ENCODE data around the gene PRKCA. TPM values are rescaled to one million over a fixed set of nuclear protein-coding genes. Genes with fewer than 3 reads are reported as not detected.

PRKCA gene
- total and polyA plus RNA-seq, 10 of the 15 experiments (the other 5 are each of a cell fraction or from before 2014, with no cell fraction given): 0.11 to 14.6 (median 0.72) TPM

DNA sequence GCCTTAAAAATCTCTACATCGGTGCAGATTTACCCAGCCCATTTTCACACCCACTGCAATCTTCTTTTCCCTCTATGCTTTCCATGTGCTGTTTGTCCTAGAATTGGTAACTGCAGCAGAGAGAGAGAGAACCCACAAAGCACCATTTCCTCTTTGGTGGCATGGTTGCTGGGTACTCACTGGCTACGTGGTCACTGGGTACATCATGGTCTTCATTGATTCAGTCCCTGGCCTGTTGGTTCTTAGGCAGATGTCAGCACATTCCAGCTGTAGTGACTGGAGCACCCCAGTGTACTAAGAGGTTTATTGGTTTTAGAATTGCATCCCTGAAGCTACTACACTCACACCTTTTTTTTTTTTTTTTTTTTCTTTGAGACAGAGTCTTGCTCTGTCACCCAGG, 376.4 kb downstream of the PRKCA start:
- no peaks in the 10 kb centered on the region for H3K79me2 ChIP-seq (ENCODE audit: control insufficient read depth, insufficient read depth, low read length)
- no peak overlapping the region for H3K4me2 ChIP-seq (ENCODE audit: control insufficient read depth, insufficient read depth)
- ChIA-PET RAD21 (ENCODE audit: unreplicated experiment) (interaction anchor here (0.7 to 2.4 kb wide), 4 partner anchors 13 to 32 kb away, joined by 3 to 26 read pairs (median 3); no protein-coding TSS in a partner anchor), CTCF (interaction anchor here (2.4 kb wide), 1 partner anchor 36 kb away, joined by 7 read pairs; no protein-coding TSS in a partner anchor), SMC1A (ENCODE audit: uncharacterized antibody, unreplicated experiment) (interaction anchor here (0.7 to 1.6 kb wide), 6 partner anchors 21 to 424 kb away, joined by 3 to 15 read pairs (median 4); no protein-coding TSS in a partner anchor), POLR2A (interaction anchor here (0.6 to 0.7 kb wide), 2 partner anchors 211 to 1080 kb away, joined by 4 to 5 read pairs; no protein-coding TSS in a partner anchor)
- no peak overlapping the region for H3K9ac ChIP-seq (ENCODE audit: control insufficient read depth, insufficient read depth, low read length)
- H4K20me1 ChIP-seq (ENCODE audit: control insufficient read depth, insufficient read depth): no peaks in the 10 kb centered on the region; the same call in 1 of the 2 replicates
- H3K9me3 ChIP-seq (replicated peaks; ENCODE audit: control insufficient read depth, insufficient read depth, low read length): no peaks in the 10 kb centered on the region
- ATAC-seq (peak; percentile 63), DNase-seq (ENCODE audit: low read depth, low spot score) (no peak), FAIRE-seq (no peak)
- no peaks in the 10 kb centered on the region for H3K27me3 ChIP-seq (replicated peaks in 1 of 2; ENCODE audit: control insufficient read depth in 2 of 2, insufficient read depth in 2 of 2, low read length in 1 of 2)
- intact Hi-C loops (cut with micrococcal nuclease; ENCODE audit: unreplicated experiment) (loop anchor here (2.0 kb wide), 1 partner anchor 34 kb away; no protein-coding TSS in a partner anchor), in situ Hi-C loops (cut with MboI) (no loop called here)
- peak in 1 of 2 experiments; percentile 31; a peak in 1 of 4 replicates for TF ChIP-seq IKZF2 (IDR thresholded peaks at IDR 0.05)
- no peak for TF ChIP-seq EGR1 (IDR thresholded peaks at IDR 0.05; ENCODE audit: borderline replicate concordance in 1 of 2, low read depth in 2 of 2, low read length in 2 of 2)
- peak; percentile 58; the same call in 1 of the 2 replicates for TF ChIP-seq SPI1 (IDR thresholded peaks at IDR 0.05; ENCODE audit: borderline replicate concordance, insufficient read depth, low read depth, low read length)
- TF ChIP-seq, protein P1, sequence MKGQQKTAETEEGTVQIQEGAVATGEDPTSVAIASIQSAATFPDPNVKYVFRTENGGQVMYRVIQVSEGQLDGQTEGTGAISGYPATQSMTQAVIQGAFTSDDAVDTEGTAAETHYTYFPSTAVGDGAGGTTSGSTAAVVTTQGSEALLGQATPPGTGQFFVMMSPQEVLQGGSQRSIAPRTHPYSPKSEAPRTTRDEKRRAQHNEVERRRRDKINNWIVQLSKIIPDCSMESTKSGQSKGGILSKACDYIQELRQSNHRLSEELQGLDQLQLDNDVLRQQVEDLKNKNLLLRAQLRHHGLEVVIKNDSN (IDR thresholded peaks at IDR 0.05; ENCODE audit: borderline replicate concordance, extremely low read length, insufficient read depth, low read depth, low read length): no peak
- no peak for TF ChIP-seq RELB (IDR thresholded peaks at IDR 0.05; ENCODE audit: low read depth)
- no peak for TF ChIP-seq MTA2 (IDR thresholded peaks at IDR 0.05; ENCODE audit: low read depth)
- H3K36me3 ChIP-seq (ENCODE audit: control insufficient read depth in 2 of 2, insufficient read depth in 2 of 2, low read length in 1 of 2): no peaks in the 10 kb centered on the region
- 24% methylated on average over 2 of the region's 2 CpGs for WGBS (ENCODE audit: insufficient coverage, insufficient replicate concordance, low lambda C conversion rate, missing lambda C conversion rate)
- no peak overlapping the region for H3K4me3 ChIP-seq
- no peak overlapping the region for H2AFZ ChIP-seq (ENCODE audit: control insufficient read depth, low read depth, low read length)
- no TSS peak for BruUV-seq (replicated peaks)
- H3K4me1 ChIP-seq (ENCODE audit: control insufficient read depth, insufficient read depth, low read length): no peaks in the 10 kb centered on the region
- no peak overlapping the region for H3K27ac ChIP-seq (ENCODE audit: control insufficient read depth, insufficient read depth)

Data from GM12878 (cell line).